Large intestine (tissue), 3 donors: ENCODE measurements around the gene FA2H. TPM values are rescaled to one million over a fixed set of nuclear protein-coding genes. Genes with fewer than 3 reads are reported as not detected.
"Not testable (repeated sequence)": the region's sequence is repeated elsewhere in the genome, so short reads cannot be mapped to it uniquely, and the experiment has no call there.

Experiments used
- DNase-seq, 2 donors: peaks; one replicate each; pipeline versions ENCODE4 v3.0.0 to v3.0.0-alpha.2; 2013
- H3K27ac ChIP-seq: one replicate; pipeline ENCODE4 v1.5.1; 2013; ENCODE audit warnings: low read length
- H3K27me3 ChIP-seq: 2 replicates; pipeline ENCODE4 v1.6.1; 2013; ENCODE audit warnings: low read length; ENCODE audit not compliant: control insufficient read depth, insufficient read depth
- H3K36me3 ChIP-seq: 2 replicates; pipeline ENCODE4 v1.6.1; 2013; ENCODE audit warnings: low read length; ENCODE audit not compliant: control insufficient read depth, insufficient read depth
- H3K4me1 ChIP-seq: one replicate; pipeline ENCODE4 v1.6.1; 2013; ENCODE audit warnings: low read length; ENCODE audit not compliant: control insufficient read depth, insufficient read depth
- H3K4me3 ChIP-seq: one replicate; pipeline ENCODE4 v1.5.1; 2013; ENCODE audit warnings: low read length
- H3K9me3 ChIP-seq: one replicate; pipeline ENCODE4 v1.6.1; 2013; ENCODE audit warnings: mild to moderate bottlenecking, low read depth, low read length, moderate library complexity; ENCODE audit not compliant: control insufficient read depth
- WGBS: methylation state at CpG from one replicate; pipeline ENCODE4 v1.1.5; 2013; ENCODE audit warnings: low lambda C conversion rate; ENCODE audit not compliant: insufficient coverage; 5-methylcytosine and 5-hydroxymethylcytosine counted together
- polyA plus RNA-seq: library from polyadenylated mRNA; unstranded; fragments of 120-200 nt; gene quantifications from one replicate; pipeline ENCODE4 v1.2.1, GENCODE V29; 2013

The FA2H gene
- polyA plus RNA-seq, 1 donor, result 10.4 TPM

GRCh38 chr16:74691093-74691855 is 83.3 kb downstream of the FA2H start:
- no peak overlapping the region for H3K4me3 ChIP-seq
- no peaks in the 10 kb centered on the region for H3K4me1 ChIP-seq
- peaks cover 10% of the 10 kb centered on the region for H3K36me3 ChIP-seq

GRCh38 chr16:74682556-74682955 is 92.1 kb downstream of the FA2H start:
- Histone ChIP-seq H3K36me3 (no peaks in the 10 kb centered on the region), H3K27ac (no peak overlapping the region)

More at GRCh38 chr16:74691093-74691855, 83.3 kb downstream of the FA2H start:
- DNase-seq, result no peak
- no peaks in the 10 kb centered on the region for H3K27me3 ChIP-seq
- WGBS, result 80% methylated on average over 1 of the region's 10 CpGs
- H3K27ac ChIP-seq, result no peak overlapping the region
- H3K9me3 ChIP-seq, result no peaks in the 10 kb centered on the region

GRCh38 chr16:74680681-74681080 is 93.9 kb downstream of the FA2H start:
- DNase-seq, result no peak
- Histone ChIP-seq H3K4me3 (no peak overlapping the region), H3K36me3 (no peaks in the 10 kb centered on the region), H3K4me1 (no peaks in the 10 kb centered on the region), H3K27ac (no peak overlapping the region), H3K9me3 (no peaks in the 10 kb centered on the region), H3K27me3 (no peaks in the 10 kb centered on the region)
- WGBS, result no CpG with 5 or more reads among the region's 6 CpGs

More at GRCh38 chr16:74682556-74682955, 92.1 kb downstream of the FA2H start:
- WGBS, result no CpG with 5 or more reads among the region's 11 CpGs
- DNase-seq, result no peak
- Histone ChIP-seq H3K4me3 (no peak overlapping the region), H3K4me1 (no peaks in the 10 kb centered on the region), H3K9me3 (no peaks in the 10 kb centered on the region), H3K27me3 (no peaks in the 10 kb centered on the region)

GRCh38 chr16:74679983-74680382 is 94.6 kb downstream of the FA2H start:
- H3K36me3 ChIP-seq, result peaks cover under 1% of the 10 kb centered on the region
- no peaks in the 10 kb centered on the region for H3K9me3 ChIP-seq
- WGBS, result no CpG with 5 or more reads among the region's 2 CpGs
- H3K4me3 ChIP-seq, result no peak overlapping the region
- no peaks in the 10 kb centered on the region for H3K27me3 ChIP-seq
- no peak overlapping the region for H3K27ac ChIP-seq
- H3K4me1 ChIP-seq, result no peaks in the 10 kb centered on the region
- no peak for DNase-seq

- Histone ChIP-seq H3K27me3 (no peaks in the 10 kb centered on the region), H3K36me3 (peaks cover 2% of the 10 kb centered on the region), H3K4me1 (no peaks in the 10 kb centered on the region), H3K4me3 (no peak overlapping the region), H3K9me3 (no peaks in the 10 kb centered on the region), H3K27ac (no peak overlapping the region)
- no CpG with 5 or more reads among the region's 4 CpGs for WGBS
- no peak for DNase-seq
Measured at GRCh38 chr16:74677868-74678267, 96.8 kb downstream of the FA2H start.

- no peaks in the 10 kb centered on the region for H3K9me3 ChIP-seq
- H3K36me3 ChIP-seq, result peaks cover 7% of the 10 kb centered on the region
- no peak for DNase-seq
- no peak overlapping the region for H3K27ac ChIP-seq
- H3K4me3 ChIP-seq, result no peak overlapping the region
- H3K4me1 ChIP-seq, result no peaks in the 10 kb centered on the region
- WGBS, result no CpG with 5 or more reads among the region's 3 CpGs
- no peaks in the 10 kb centered on the region for H3K27me3 ChIP-seq
Measured at GRCh38 chr16:74673876-74674275, 100.7 kb downstream of the FA2H start.

GRCh38 chr16:74668877-74669276 is 105.7 kb downstream of the FA2H start:
- H3K4me3 ChIP-seq, DNase-seq, H3K4me1 ChIP-seq, H3K27me3 ChIP-seq, H3K9me3 ChIP-seq, H3K27ac ChIP-seq: not testable (repeated sequence)
- peaks cover 18% of the 10 kb centered on the region for H3K36me3 ChIP-seq
- no CpG with 5 or more reads among the region's 10 CpGs for WGBS

- Histone ChIP-seq H3K27ac (peak overlapping the region; percentile 7), H3K4me3 (peak overlapping the region; percentile 91), H3K4me1 (no peaks in the 10 kb centered on the region), H3K9me3 (no peaks in the 10 kb centered on the region), H3K27me3 (no peaks in the 10 kb centered on the region), H3K36me3 (peaks cover 31% of the 10 kb centered on the region)
- 0% methylated on average over 3 of the region's 23 CpGs for WGBS
- peak in 1 of 2 donors; percentile 62 for DNase-seq
Measured at GRCh38 chr16:74667255-74667700, 107.3 kb downstream of the FA2H start.

GRCh38 chr16:74666425-74667254 is 108.0 kb downstream of the FA2H start, which contains the start of gene RFWD3:
Gene RFWD3 (minus strand): TSS chr16:74666877. CDS start chr16:74661449, 5,428 bp downstream.
- peak; percentile 98 to 99 for DNase-seq
- H3K36me3 ChIP-seq, result peaks cover 27% of the 10 kb centered on the region
- WGBS, result no CpG with 5 or more reads among the region's 63 CpGs
- H3K27me3 ChIP-seq, result no peaks in the 10 kb centered on the region
- peak within 1 kb of the TSS; percentile 73 for H3K27ac ChIP-seq
- H3K4me3 ChIP-seq, result peak within 1 kb of the TSS; percentile 91
- no peaks in the 10 kb centered on the region for H3K4me1 ChIP-seq
- no peaks in the 10 kb centered on the region for H3K9me3 ChIP-seq

- peaks cover 30% of the 10 kb centered on the region for H3K36me3 ChIP-seq
- peak overlapping the region; percentile 73 for H3K27ac ChIP-seq
- no peak for DNase-seq
- no peaks in the 10 kb centered on the region for H3K4me1 ChIP-seq
- no peaks in the 10 kb centered on the region for H3K27me3 ChIP-seq
- WGBS, result 13% methylated on average over 4 of the region's 8 CpGs
- H3K4me3 ChIP-seq, result peak overlapping the region; percentile 91
- H3K9me3 ChIP-seq, result no peaks in the 10 kb centered on the region
Measured at GRCh38 chr16:74666010-74666421, 108.6 kb downstream of the FA2H start.
